SK-N-SH (cell line): ENCODE measurements around the gene HAND2.

Experiments used
- CTCF ChIP-seq: fragments of 200-600 bp; sonication (generic); IDR thresholded peaks from 2 replicates; pipeline ENCODE4 v1.6.1; 2017; ENCODE audit warnings: antibody characterized with exemption, mild to moderate bottlenecking, moderate library complexity
- PBX3 ChIP-seq: IDR thresholded peaks from 2 replicates; pipeline ENCODE4; 2012
- RFX5 ChIP-seq: IDR thresholded peaks from 2 replicates; pipeline ENCODE4 v1.6.1; 2012; ENCODE audit warnings: mild to moderate bottlenecking, improper control_type of control experiment, low read length

GRCh38 chr4:173538909-173539445 is 8.9 kb upstream of the HAND2 start:
- TF ChIP-seq CTCF (no peak), RFX5 (no peak), PBX3 (no peak)
